H9 (cell line): ENCODE data around the gene MEIOSIN. TPM values are rescaled to one million over a fixed set of nuclear protein-coding genes. Genes with fewer than 3 reads are reported as not detected.

Experiments used
- DNase-seq: peaks from one replicate; pipeline ENCODE4 v3.0.0-alpha.2; 2017
- H2AFZ ChIP-seq: one replicate; pipeline ENCODE4 v1.6.1; 2013; ENCODE audit warnings: mild to moderate bottlenecking, low read length, control low read depth, moderate library complexity
- H2AK5ac ChIP-seq: 2 replicates; pipeline ENCODE4 v1.6.1; 2013; ENCODE audit warnings: low read length, control low read depth, mixed read lengths; ENCODE audit not compliant: insufficient read length
- H2BK120ac ChIP-seq: one replicate; pipeline ENCODE4 v1.6.1; 2013; ENCODE audit warnings: low read depth, mild to moderate bottlenecking, low read length, control low read depth, inconsistent platforms; ENCODE audit not compliant: poor library complexity, severe bottlenecking
- H2BK12ac ChIP-seq: 2 replicates; pipeline ENCODE4 v1.6.1; 2013; ENCODE audit warnings: low read length, control low read depth, mixed read lengths, low read depth; ENCODE audit not compliant: insufficient read length
- H2BK15ac ChIP-seq: 2 replicates; pipeline ENCODE4 v1.6.1; 2013; ENCODE audit warnings: low read depth, low read length, control low read depth
- H2BK20ac ChIP-seq: one replicate; pipeline ENCODE4 v1.6.1; 2013; ENCODE audit warnings: low read depth, mild to moderate bottlenecking, low read length, control low read depth, inconsistent platforms; ENCODE audit not compliant: poor library complexity, severe bottlenecking
- H2BK5ac ChIP-seq: 2 replicates; pipeline ENCODE4 v1.6.1; 2013; ENCODE audit warnings: low read length, control low read depth, mixed read lengths; ENCODE audit not compliant: insufficient read length
- H3K14ac ChIP-seq: 2 replicates; pipeline ENCODE4 v1.6.1; 2013; ENCODE audit warnings: low read length, control low read depth; ENCODE audit not compliant: insufficient read depth
- H3K18ac ChIP-seq: 2 replicates; pipeline ENCODE4 v1.6.1; 2013; ENCODE audit warnings: low read depth, mild to moderate bottlenecking, mixed read lengths, low read length, control low read depth; ENCODE audit not compliant: insufficient read length
- H3K23ac ChIP-seq: 2 replicates; pipeline ENCODE4 v1.6.1; 2013; ENCODE audit warnings: low read length, control low read depth, mixed read lengths, low read depth; ENCODE audit not compliant: insufficient read length
- H3K23me2 ChIP-seq: 2 replicates; pipeline ENCODE4 v1.6.1; 2013; ENCODE audit warnings: low read depth, mild to moderate bottlenecking, mixed read lengths, low read length, control low read depth; ENCODE audit not compliant: insufficient read length, poor library complexity, severe bottlenecking
- H3K27ac ChIP-seq: 2 replicates; pipeline ENCODE4 v1.5.1; 2013; ENCODE audit warnings: low read length, control low read depth, mixed read lengths, low read depth; ENCODE audit not compliant: insufficient read length
- H3K27me3 ChIP-seq: 2 replicates; pipeline ENCODE4 v1.6.1; 2013; ENCODE audit warnings: low read length, control low read depth, inconsistent platforms; ENCODE audit not compliant: insufficient read depth
- H3K4ac ChIP-seq: 2 replicates; pipeline ENCODE4 v1.6.1; 2013; ENCODE audit warnings: low read depth, mild to moderate bottlenecking, control low read depth, inconsistent platforms, low read length, moderate library complexity
- H3K4me1 ChIP-seq: 2 replicates; pipeline ENCODE4 v1.6.1; 2013; ENCODE audit warnings: low read length, control low read depth, inconsistent platforms; ENCODE audit not compliant: insufficient read depth
- H3K4me2 ChIP-seq: 2 replicates; pipeline ENCODE4 v1.6.1; 2013; ENCODE audit warnings: low read length, control low read depth, mixed read lengths; ENCODE audit not compliant: insufficient read length, insufficient read depth
- H3K56ac ChIP-seq: 2 replicates; pipeline ENCODE4 v1.6.1; 2013; ENCODE audit warnings: low read depth, mild to moderate bottlenecking, mixed read lengths, low read length, control low read depth; ENCODE audit not compliant: insufficient read length
- H3K79me1 ChIP-seq: 2 replicates; pipeline ENCODE4 v1.6.1; 2013; ENCODE audit warnings: low read depth, mild to moderate bottlenecking, moderate library complexity, low read length, control low read depth, inconsistent platforms; ENCODE audit not compliant: insufficient read depth, poor library complexity, severe bottlenecking
- H3K79me2 ChIP-seq: 2 replicates; pipeline ENCODE4 v1.6.1; 2013; ENCODE audit warnings: low read length, control low read depth, inconsistent platforms; ENCODE audit not compliant: insufficient read depth
- H3K9ac ChIP-seq: 2 replicates; pipeline ENCODE4 v1.6.1; 2013; ENCODE audit warnings: low read length, control low read depth, mixed read lengths; ENCODE audit not compliant: insufficient read length; ENCODE audit errors: extremely low read depth
- H3K9me3 ChIP-seq: one replicate; pipeline ENCODE4 v1.6.1; 2013; ENCODE audit warnings: low read depth, low read length, inconsistent platforms; ENCODE audit not compliant: control insufficient read depth
- H3T11ph ChIP-seq: one replicate; pipeline ENCODE4 v1.6.1; 2013; ENCODE audit warnings: mild to moderate bottlenecking, low read length, control low read depth, inconsistent platforms
- H4K20me1 ChIP-seq: one replicate; pipeline ENCODE4 v1.6.1; 2013; ENCODE audit not compliant: control insufficient read depth, insufficient read length, insufficient read depth
- H4K5ac ChIP-seq: 2 replicates; pipeline ENCODE4 v1.6.1; 2013; ENCODE audit warnings: low read depth, mild to moderate bottlenecking, mixed read lengths, low read length, control low read depth; ENCODE audit not compliant: insufficient read length
- H4K8ac ChIP-seq: replicated peaks from 2 replicates; pipeline ENCODE4 v1.6.1; 2013; ENCODE audit warnings: low read length, control low read depth, mixed read lengths, low read depth; ENCODE audit not compliant: insufficient read length
- H4K91ac ChIP-seq: 2 replicates; pipeline ENCODE4 v1.6.1; 2013; ENCODE audit warnings: low read depth, mild to moderate bottlenecking, moderate library complexity, mixed read lengths, low read length, control low read depth; ENCODE audit not compliant: insufficient read length
- H3K27ac Mint-ChIP-seq, 3 experiments: 2 replicates in 2 of 3; 3 replicates in 1 of 3; pipeline ENCODE4 v1.8.0; 2020 to 2021; ENCODE audit warnings: mixed read lengths in 3 of 3, mild to moderate bottlenecking in 1 of 3, moderate library complexity in 1 of 3
- H3K27me3 Mint-ChIP-seq: 2 replicates; pipeline ENCODE4 v1.8.0; 2021; ENCODE audit warnings: low read depth, mild to moderate bottlenecking, moderate library complexity, mixed read lengths
- H3K36me3 Mint-ChIP-seq, 3 experiments: 2 replicates in 2 of 3; 3 replicates in 1 of 3; pipeline ENCODE4 v1.8.0; 2020 to 2021; ENCODE audit warnings: low read depth in 3 of 3, mixed read lengths in 3 of 3; ENCODE audit not compliant: insufficient read depth in 1 of 3
- H3K4me1 Mint-ChIP-seq, 2 experiments: 2 replicates each; pipeline ENCODE4 v1.8.0; 2020; ENCODE audit warnings: mixed read lengths in 2 of 2
- H3K4me3 Mint-ChIP-seq, 2 experiments: 2 replicates in 1 of 2; 3 replicates in 1 of 2; pipeline ENCODE4 v1.8.0; 2020 to 2021; ENCODE audit warnings: mild to moderate bottlenecking in 2 of 2, mixed read lengths in 2 of 2, moderate library complexity in 1 of 2
- H3K9me3 Mint-ChIP-seq, 2 experiments: 2 replicates in 1 of 2; 3 replicates in 1 of 2; pipeline ENCODE4 v1.8.0; 2020; ENCODE audit warnings: mild to moderate bottlenecking in 2 of 2, mixed read lengths in 2 of 2, moderate library complexity in 1 of 2
- WGBS: extraction: QIAGEN DNeasy Blood & Tissue Kit; methylation state at CpG from one replicate; pipeline ENCODE4 v1.1.7; 2013; ENCODE audit warnings: missing lambda C conversion rate, low lambda C conversion rate, mixed read lengths; ENCODE audit not compliant: insufficient read length; ENCODE audit errors: extremely low coverage; 5-methylcytosine and 5-hydroxymethylcytosine counted together
- total RNA-seq: library from RNA; stranded (reverse); gene quantifications from 2 replicates; pipeline ENCODE4 v1.2.1, GENCODE V29; 2021
- TF ChIP-seq, protein P1 (sequence below): fragments of 200-600 bp; sonication (generic); conservative IDR thresholded peaks from 3 replicates; pipeline ENCODE4 v1.8.0; 2021; ENCODE audit warnings: antibody characterized with exemption, mild to moderate bottlenecking

The MEIOSIN gene
- total RNA-seq, 1 experiment from 2014 or later: not detected

DNA sequence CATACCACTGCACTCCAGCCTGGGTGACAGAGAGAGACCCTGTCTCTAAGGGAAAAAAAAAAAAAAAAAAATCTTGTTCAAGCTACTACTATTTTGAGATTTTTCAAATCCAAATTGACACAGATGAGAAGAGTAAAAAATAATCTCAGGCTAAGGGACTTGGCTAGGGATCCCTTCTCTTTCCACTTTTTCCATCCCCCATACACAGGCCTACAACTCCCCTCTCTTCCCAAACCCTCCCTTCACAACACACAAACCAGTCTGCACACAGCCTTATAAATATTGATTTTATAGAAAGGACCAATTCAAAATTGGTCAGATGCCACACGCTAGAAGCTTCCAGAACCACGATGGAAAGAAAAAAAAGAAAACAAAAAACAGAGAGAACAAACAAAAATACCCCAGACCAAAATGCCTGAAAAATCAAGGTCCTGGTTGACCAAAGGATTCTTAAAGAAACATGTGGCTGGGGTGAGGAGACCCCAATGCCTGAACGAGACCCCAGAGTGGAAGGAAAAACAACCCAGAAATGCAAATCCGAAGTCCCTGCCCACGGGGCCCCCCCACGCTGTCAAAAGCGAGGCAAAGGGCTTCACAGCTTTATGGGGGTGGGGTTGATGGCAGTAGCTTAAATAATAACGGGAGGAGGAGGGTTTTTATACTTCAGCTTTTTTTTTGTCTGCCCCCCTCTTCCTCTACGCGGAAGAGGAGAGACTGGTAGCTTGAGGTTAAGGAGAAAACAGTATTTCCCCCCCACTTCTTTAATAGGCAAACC, 22.7 kb upstream of the MEIOSIN start:
- H2BK120ac ChIP-seq: no peak overlapping the region
- no peak overlapping the region for H4K91ac ChIP-seq
- no CpG with 5 or more reads among the region's 10 CpGs for WGBS
- H2AK5ac ChIP-seq: no peak overlapping the region
- no peak overlapping the region for H2BK20ac ChIP-seq
- no peak overlapping the region for H3K18ac ChIP-seq
- no peak overlapping the region for H3K56ac ChIP-seq
- H3K9me3 ChIP-seq: no peaks in the 10 kb centered on the region
- H3K27me3 ChIP-seq: no peaks in the 10 kb centered on the region
- H3K4ac ChIP-seq: no peak overlapping the region
- no peak overlapping the region for H3K9ac ChIP-seq
- no peak overlapping the region; a peak in 1 of 5 replicates for H3K4me3 Mint-ChIP-seq
- H2BK15ac ChIP-seq: no peak overlapping the region
- no peak overlapping the region for H3K27ac ChIP-seq
- no peak overlapping the region for H4K8ac ChIP-seq
- H4K20me1 ChIP-seq: no peaks in the 10 kb centered on the region
- H3T11ph ChIP-seq: no peak overlapping the region
- no peak overlapping the region for H2BK12ac ChIP-seq
- H3K79me2 ChIP-seq: peaks cover 4% of the 10 kb centered on the region; the same call in 1 of the 2 replicates
- peak overlapping the region; percentile 55 to 90 (median 80); a peak in 5 of 7 replicates for H3K27ac Mint-ChIP-seq
- no peak overlapping the region for H3K14ac ChIP-seq
- H3K36me3 Mint-ChIP-seq: peaks cover 13 to 22% (median 14%) of the 10 kb centered on the region in 3 experiments; a peak in 6 of 7 replicates
- H2BK5ac ChIP-seq: no peak overlapping the region
- no peak overlapping the region for H3K4me2 ChIP-seq
- TF ChIP-seq, protein P1, sequence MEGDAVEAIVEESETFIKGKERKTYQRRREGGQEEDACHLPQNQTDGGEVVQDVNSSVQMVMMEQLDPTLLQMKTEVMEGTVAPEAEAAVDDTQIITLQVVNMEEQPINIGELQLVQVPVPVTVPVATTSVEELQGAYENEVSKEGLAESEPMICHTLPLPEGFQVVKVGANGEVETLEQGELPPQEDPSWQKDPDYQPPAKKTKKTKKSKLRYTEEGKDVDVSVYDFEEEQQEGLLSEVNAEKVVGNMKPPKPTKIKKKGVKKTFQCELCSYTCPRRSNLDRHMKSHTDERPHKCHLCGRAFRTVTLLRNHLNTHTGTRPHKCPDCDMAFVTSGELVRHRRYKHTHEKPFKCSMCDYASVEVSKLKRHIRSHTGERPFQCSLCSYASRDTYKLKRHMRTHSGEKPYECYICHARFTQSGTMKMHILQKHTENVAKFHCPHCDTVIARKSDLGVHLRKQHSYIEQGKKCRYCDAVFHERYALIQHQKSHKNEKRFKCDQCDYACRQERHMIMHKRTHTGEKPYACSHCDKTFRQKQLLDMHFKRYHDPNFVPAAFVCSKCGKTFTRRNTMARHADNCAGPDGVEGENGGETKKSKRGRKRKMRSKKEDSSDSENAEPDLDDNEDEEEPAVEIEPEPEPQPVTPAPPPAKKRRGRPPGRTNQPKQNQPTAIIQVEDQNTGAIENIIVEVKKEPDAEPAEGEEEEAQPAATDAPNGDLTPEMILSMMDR: no peak
- peaks cover 6 to 20% of the 10 kb centered on the region in 2 experiments for H3K4me1 Mint-ChIP-seq
- no peak overlapping the region for H2AFZ ChIP-seq
- no peaks in the 10 kb centered on the region for H3K79me1 ChIP-seq
- H3K27me3 Mint-ChIP-seq: no peaks in the 10 kb centered on the region; the same call in 1 of the 2 replicates
- no peaks in the 10 kb centered on the region for H3K9me3 Mint-ChIP-seq
- DNase-seq: no peak
- no peaks in the 10 kb centered on the region for H3K23me2 ChIP-seq
- H4K5ac ChIP-seq: no peak overlapping the region
- no peaks in the 10 kb centered on the region for H3K4me1 ChIP-seq
- no peak overlapping the region for H3K23ac ChIP-seq
